22Rv1 (cell line): ENCODE data around the gene ARAP1.

Source experiments
- H3K27ac ChIP-seq: fragments of 450-650 bp; 2 replicates; pipeline ENCODE4 v1.5.1; 2017
- CTCF ChIP-seq: fragments of 450-650 bp; IDR thresholded peaks from 2 replicates; pipeline ENCODE4 v1.5.1; 2017; ENCODE audit warnings: mild to moderate bottlenecking
- ZFX ChIP-seq: fragments of 450-650 bp; IDR thresholded peaks from 2 replicates; pipeline ENCODE4 v1.6.1; 2017; ENCODE audit warnings: antibody characterized with exemption, borderline replicate concordance

The ARAP1 gene

GRCh38 chr11:72711141-72711540 lies 41.1 kb downstream of the ARAP1 start:
- no peak overlapping the region for H3K27ac ChIP-seq
- TF ChIP-seq ZFX (no peak), CTCF (no peak)

GRCh38 chr11:72710278-72710677 lies 41.9 kb downstream of the ARAP1 start:
- no peak overlapping the region for H3K27ac ChIP-seq
- TF ChIP-seq ZFX (no peak), CTCF (no peak)

- TF ChIP-seq CTCF (no peak), ZFX (no peak)
- no peak overlapping the region for H3K27ac ChIP-seq
Measured at GRCh38 chr11:72709478-72710238, 42.5 kb downstream of the ARAP1 start.

- no peak for TF ChIP-seq ZFX
- TF ChIP-seq CTCF, result no peak
- no peak overlapping the region for H3K27ac ChIP-seq
Measured at GRCh38 chr11:72707032-72707431, 45.2 kb downstream of the ARAP1 start.

GRCh38 chr11:72706579-72706978 lies 45.6 kb downstream of the ARAP1 start:
- no peak for TF ChIP-seq ZFX
- H3K27ac ChIP-seq, result no peak overlapping the region

GRCh38 chr11:72705442-72706365 lies 46.5 kb downstream of the ARAP1 start:
- TF ChIP-seq ZFX (no peak), CTCF (no peak)
- no peak overlapping the region for H3K27ac ChIP-seq

GRCh38 chr11:72704783-72705265 lies 47.4 kb downstream of the ARAP1 start:
- TF ChIP-seq CTCF, result no peak
- TF ChIP-seq ZFX, result no peak
- H3K27ac ChIP-seq, result no peak overlapping the region
